GM23338 (cell line): ENCODE data around the gene HCN3. TPM values are rescaled to one million over a fixed set of nuclear protein-coding genes. Genes with fewer than 3 reads are reported as not detected.

Source experiments
- ATAC-seq: fragments of 200-7000 bp; cut with Tn5 transposase; 3 replicates; pipeline ENCODE4 v1.9.1; 2020
- DNase-seq: peaks from one replicate; pipeline ENCODE4 v3.0.0-alpha.2; 2015; ENCODE audit warnings: low spot score
- H2AFZ ChIP-seq: fragments of 200-600 bp; sonication (generic); 2 replicates; pipeline ENCODE4 v1.8.0; 2016; ENCODE audit warnings: antibody characterized with exemption, mild to moderate bottlenecking, moderate library complexity
- H3F3A ChIP-seq: fragments of 200-600 bp; sonication (generic); replicated peaks from 2 replicates; pipeline ENCODE4 v1.8.0; 2017; ENCODE audit warnings: antibody characterized with exemption, mixed run types, low read depth
- H3K27ac ChIP-seq: fragments of 200-600 bp; sonication (generic); 2 replicates; pipeline ENCODE4 v1.6.1; 2016; ENCODE audit warnings: low read depth
- H3K27me3 ChIP-seq: fragments of 200-600 bp; sonication (generic); 2 replicates; pipeline ENCODE4 v1.8.0; 2016; ENCODE audit warnings: mild to moderate bottlenecking, mixed run types, moderate library complexity; ENCODE audit not compliant: insufficient read depth
- H3K36me3 ChIP-seq: fragments of 200-600 bp; sonication (generic); 2 replicates; pipeline ENCODE4 v1.8.0; 2016; ENCODE audit warnings: mild to moderate bottlenecking; ENCODE audit not compliant: insufficient read depth
- H3K4me1 ChIP-seq: fragments of 200-600 bp; sonication (generic); 2 replicates; pipeline ENCODE4 v1.8.0; 2016; ENCODE audit warnings: mild to moderate bottlenecking, moderate library complexity; ENCODE audit not compliant: insufficient read depth
- H3K4me2 ChIP-seq: fragments of 200-600 bp; sonication (generic); 2 replicates; pipeline ENCODE4 v1.7.1; 2017; ENCODE audit warnings: mixed run types
- H3K4me3 ChIP-seq: fragments of 200-600 bp; sonication (generic); 2 replicates; pipeline ENCODE4 v1.6.1; 2016; ENCODE audit warnings: mixed run types
- H3K79me2 ChIP-seq: fragments of 200-600 bp; sonication (generic); replicated peaks from 2 replicates; pipeline ENCODE4 v1.8.0; 2017; ENCODE audit warnings: mild to moderate bottlenecking; ENCODE audit not compliant: insufficient read depth
- H3K9me2 ChIP-seq: fragments of 200-600 bp; sonication (generic); 2 replicates; pipeline ENCODE4 v1.8.0; 2017; ENCODE audit not compliant: insufficient read depth
- H4K20me1 ChIP-seq: fragments of 200-600 bp; sonication (generic); replicated peaks from 2 replicates; pipeline ENCODE4 v1.8.0; 2017; ENCODE audit warnings: mild to moderate bottlenecking; ENCODE audit not compliant: insufficient read depth
- H3K27ac Mint-ChIP-seq: 2 replicates; pipeline ENCODE4 v1.8.0; 2020; ENCODE audit warnings: inconsistent platforms, mild to moderate bottlenecking, moderate library complexity, mixed read lengths
- H3K27me3 Mint-ChIP-seq: 3 replicates; pipeline ENCODE4 v1.8.0; 2022; ENCODE audit warnings: low read depth, mild to moderate bottlenecking, moderate library complexity, mixed read lengths, inconsistent platforms; ENCODE audit not compliant: insufficient read depth, poor library complexity
- H3K36me3 Mint-ChIP-seq: 3 replicates; pipeline ENCODE4 v1.8.0; 2021; ENCODE audit warnings: low read depth, mild to moderate bottlenecking, inconsistent platforms, moderate library complexity, mixed read lengths
- H3K4me1 Mint-ChIP-seq: 3 replicates; pipeline ENCODE4 v1.8.0; 2020; ENCODE audit warnings: mild to moderate bottlenecking, inconsistent platforms, mixed read lengths
- H3K4me3 Mint-ChIP-seq: 3 replicates; pipeline ENCODE4 v1.8.0; 2021; ENCODE audit warnings: moderate library complexity, mild to moderate bottlenecking, inconsistent platforms, mixed read lengths
- H3K9me3 Mint-ChIP-seq: 3 replicates; pipeline ENCODE4 v1.8.0; 2020; ENCODE audit warnings: moderate library complexity, mild to moderate bottlenecking, inconsistent platforms, mixed read lengths
- CTCF ChIP-seq, 2 experiments: fragments of 200-600 bp in 1 of 2; sonication (generic) in 1 of 2; conservative IDR thresholded peaks; 2 replicates each; pipeline versions ENCODE4 v1.5.1 to v1.6.1; 2016 to 2017; ENCODE audit warnings: antibody characterized with exemption in 2 of 2, low read depth in 2 of 2, mild to moderate bottlenecking in 2 of 2, moderate library complexity in 1 of 2
- EZH2 ChIP-seq: fragments of 200-600 bp; sonication (generic); IDR thresholded peaks from one replicate; pipeline ENCODE4 v1.8.0; 2017; ENCODE audit warnings: antibody characterized with exemption, mild to moderate bottlenecking, low read depth; ENCODE audit not compliant: unreplicated experiment
- EZH2phosphoT487 ChIP-seq: fragments of 200-600 bp; sonication (generic); IDR thresholded peaks from one replicate; pipeline ENCODE4 v1.8.1; 2018; ENCODE audit warnings: antibody characterized with exemption; ENCODE audit not compliant: unreplicated experiment
- JUNB ChIP-seq: IDR thresholded peaks from one replicate; pipeline ENCODE4 v1.6.1; 2016; ENCODE audit warnings: antibody characterized with exemption; ENCODE audit not compliant: unreplicated experiment
- NANOG ChIP-seq: IDR thresholded peaks from 2 replicates; pipeline ENCODE4 v1.6.1; 2016; ENCODE audit warnings: antibody characterized with exemption, borderline replicate concordance
- STAT1 ChIP-seq: IDR thresholded peaks from one replicate; pipeline ENCODE4 v1.6.1; 2016; ENCODE audit warnings: antibody characterized with exemption; ENCODE audit not compliant: unreplicated experiment
- ZNF114 ChIP-seq: fragments of 250-450 bp; sonication (Bioruptor Pico); IDR thresholded peaks from 2 replicates; pipeline ENCODE4 v1.5.0; 2020; ENCODE audit warnings: mild to moderate bottlenecking, moderate library complexity
- polyA plus RNA-seq: library from polyadenylated mRNA; unstranded; fragments of >200 nt; fragmentation: Nextera tagmentation; extraction: Ambion mirVana; gene quantifications from 2 replicates; pipeline ENCODE4 v1.2.1, GENCODE V29; 2016
- total RNA-seq: library from RNA; depleted of rRNA; stranded (reverse); fragments of >200 nt; shearing (Covaris generic); gene quantifications from 2 replicates; pipeline ENCODE4 v1.2.3, GENCODE V29; 2014
- TF ChIP-seq, protein P1 (sequence below): IDR thresholded peaks from 2 replicates; pipeline ENCODE4 v1.6.1; 2016; ENCODE audit warnings: antibody characterized with exemption
- TF ChIP-seq, protein P2 (sequence below): IDR thresholded peaks from one replicate; pipeline ENCODE4 v1.6.1; 2018; ENCODE audit warnings: antibody characterized with exemption; ENCODE audit not compliant: unreplicated experiment

HCN3 gene
- total and polyA plus RNA-seq, 2 experiments from 2014 or later: 3.4 to 4.9 TPM

DNA sequence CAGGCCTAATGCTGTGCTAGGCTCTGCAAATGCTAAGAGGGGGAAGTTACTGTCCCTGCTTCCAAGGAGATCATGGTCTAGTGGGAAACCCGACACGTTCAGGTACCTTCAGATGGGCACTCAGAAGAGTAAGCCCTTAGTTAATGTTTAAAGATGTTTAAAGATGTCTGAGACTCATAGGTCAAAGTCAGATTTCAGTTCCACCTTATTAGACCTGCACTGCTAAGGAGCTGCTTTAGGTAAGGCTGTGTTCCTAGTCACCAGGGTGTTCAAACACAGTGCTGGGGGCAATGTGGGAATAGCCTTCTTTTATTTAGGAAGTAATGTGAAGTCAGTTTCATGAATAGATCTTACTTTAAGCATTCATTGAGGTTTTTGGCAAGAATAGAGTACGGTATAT lies 39.7 kb downstream of the HCN3 start (continued):
- TF ChIP-seq NANOG (no peak), CTCF (conservative IDR thresholded peaks at IDR 0.05; ENCODE audit: low read depth in 2 of 2) (no peak), EZH2phosphoT487 (no peak)
- TF ChIP-seq, protein P1, sequence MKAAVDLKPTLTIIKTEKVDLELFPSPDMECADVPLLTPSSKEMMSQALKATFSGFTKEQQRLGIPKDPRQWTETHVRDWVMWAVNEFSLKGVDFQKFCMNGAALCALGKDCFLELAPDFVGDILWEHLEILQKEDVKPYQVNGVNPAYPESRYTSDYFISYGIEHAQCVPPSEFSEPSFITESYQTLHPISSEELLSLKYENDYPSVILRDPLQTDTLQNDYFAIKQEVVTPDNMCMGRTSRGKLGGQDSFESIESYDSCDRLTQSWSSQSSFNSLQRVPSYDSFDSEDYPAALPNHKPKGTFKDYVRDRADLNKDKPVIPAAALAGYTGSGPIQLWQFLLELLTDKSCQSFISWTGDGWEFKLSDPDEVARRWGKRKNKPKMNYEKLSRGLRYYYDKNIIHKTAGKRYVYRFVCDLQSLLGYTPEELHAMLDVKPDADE: no peak

DNA sequence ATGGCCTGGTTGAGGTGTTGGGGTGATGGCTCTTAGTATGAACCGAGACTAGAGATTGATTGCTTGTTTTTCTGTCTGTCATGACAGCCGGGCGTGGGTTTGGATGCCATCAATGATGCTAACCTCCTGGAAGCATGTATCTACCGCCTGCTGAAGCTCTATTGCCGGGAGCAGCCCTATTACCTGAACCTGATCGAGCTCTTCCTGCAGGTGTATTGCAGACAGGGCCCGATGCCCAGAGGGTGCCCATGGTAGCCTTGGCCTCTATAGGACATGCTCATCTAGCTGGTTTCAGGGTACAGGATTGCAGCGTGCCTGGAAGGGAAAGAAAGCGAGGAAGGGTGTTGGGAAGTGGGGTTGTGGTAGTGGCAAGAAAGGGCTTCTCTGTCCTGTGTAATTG lies 40.8 kb downstream of the HCN3 start:
- ATAC-seq (no peak), DNase-seq (no peak)
- Histone ChIP-seq H3K79me2 (peaks cover 15% of the 10 kb centered on the region; the same call in 1 of the 2 replicates), H3K4me3 (no peak overlapping the region), H3K27me3 (peaks cover 7% of the 10 kb centered on the region), H3K4me2 (no peak overlapping the region), H4K20me1 (peaks cover 32% of the 10 kb centered on the region), H3K4me1 (peaks cover 23% of the 10 kb centered on the region), H2AFZ (no peak overlapping the region), H3F3A (peaks cover 57% of the 10 kb centered on the region), H3K9me2 (no peaks in the 10 kb centered on the region), H3K27ac (no peak overlapping the region), H3K36me3 (peaks cover 22% of the 10 kb centered on the region)
- Mint-ChIP-seq H3K36me3 (peaks cover 43% of the 10 kb centered on the region), H3K4me1 (peaks cover 32% of the 10 kb centered on the region), H3K9me3 (no peaks in the 10 kb centered on the region), H3K27ac (no peak overlapping the region), H3K4me3 (no peak overlapping the region), H3K27me3 (peaks cover 24% of the 10 kb centered on the region)
- no peak for TF ChIP-seq ZNF114 (CRISPR knock-in tag)
- TF ChIP-seq EZH2: no peak
- TF ChIP-seq, protein P2, sequence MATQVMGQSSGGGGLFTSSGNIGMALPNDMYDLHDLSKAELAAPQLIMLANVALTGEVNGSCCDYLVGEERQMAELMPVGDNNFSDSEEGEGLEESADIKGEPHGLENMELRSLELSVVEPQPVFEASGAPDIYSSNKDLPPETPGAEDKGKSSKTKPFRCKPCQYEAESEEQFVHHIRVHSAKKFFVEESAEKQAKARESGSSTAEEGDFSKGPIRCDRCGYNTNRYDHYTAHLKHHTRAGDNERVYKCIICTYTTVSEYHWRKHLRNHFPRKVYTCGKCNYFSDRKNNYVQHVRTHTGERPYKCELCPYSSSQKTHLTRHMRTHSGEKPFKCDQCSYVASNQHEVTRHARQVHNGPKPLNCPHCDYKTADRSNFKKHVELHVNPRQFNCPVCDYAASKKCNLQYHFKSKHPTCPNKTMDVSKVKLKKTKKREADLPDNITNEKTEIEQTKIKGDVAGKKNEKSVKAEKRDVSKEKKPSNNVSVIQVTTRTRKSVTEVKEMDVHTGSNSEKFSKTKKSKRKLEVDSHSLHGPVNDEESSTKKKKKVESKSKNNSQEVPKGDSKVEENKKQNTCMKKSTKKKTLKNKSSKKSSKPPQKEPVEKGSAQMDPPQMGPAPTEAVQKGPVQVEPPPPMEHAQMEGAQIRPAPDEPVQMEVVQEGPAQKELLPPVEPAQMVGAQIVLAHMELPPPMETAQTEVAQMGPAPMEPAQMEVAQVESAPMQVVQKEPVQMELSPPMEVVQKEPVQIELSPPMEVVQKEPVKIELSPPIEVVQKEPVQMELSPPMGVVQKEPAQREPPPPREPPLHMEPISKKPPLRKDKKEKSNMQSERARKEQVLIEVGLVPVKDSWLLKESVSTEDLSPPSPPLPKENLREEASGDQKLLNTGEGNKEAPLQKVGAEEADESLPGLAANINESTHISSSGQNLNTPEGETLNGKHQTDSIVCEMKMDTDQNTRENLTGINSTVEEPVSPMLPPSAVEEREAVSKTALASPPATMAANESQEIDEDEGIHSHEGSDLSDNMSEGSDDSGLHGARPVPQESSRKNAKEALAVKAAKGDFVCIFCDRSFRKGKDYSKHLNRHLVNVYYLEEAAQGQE: no peak
- no peak for TF ChIP-seq JUNB
- no peak for TF ChIP-seq NANOG
- TF ChIP-seq STAT1: no peak
